ENCODE data around the gene ABCC5.
"Not testable (repeated sequence)": the region's sequence is repeated elsewhere in the genome, so short reads cannot be mapped to it uniquely, and the experiment has no call there.

ABCC5 gene

GRCh38 chr3:184017672-184018423, at the start of gene ABCC5:
ABCC5 (minus strand) TSS chr3:184017884; CDS start chr3:184014392, 3,492 bp downstream.
- no peaks in the 10 kb centered on the region for H3K9me3 ChIP-seq (ENCODE audit: control insufficient read depth, low read length)
- peaks cover 6% of the 10 kb centered on the region for H3K4me1 ChIP-seq (ENCODE audit: control insufficient read depth, insufficient read depth, low read length)
- peak within 1 kb of the TSS; percentile 100 for H3K4me3 ChIP-seq (ENCODE audit: low read length)
- no peaks in the 10 kb centered on the region for H3K36me3 ChIP-seq (ENCODE audit: control insufficient read depth, insufficient read depth, low read length)
- peak within 1 kb of the TSS; percentile 75 for H3K9ac ChIP-seq (ENCODE audit: low read length)
- no peaks in the 10 kb centered on the region for H3K27me3 ChIP-seq (ENCODE audit: control insufficient read depth, insufficient read depth, low read length)

GRCh38 chr3:184066211-184066610, 48.5 kb upstream of the ABCC5 start:
- Histone ChIP-seq H3K9me3 (ENCODE audit: control insufficient read depth, low read length) (no peaks in the 10 kb centered on the region), H3K9ac (ENCODE audit: low read length) (no peak overlapping the region), H3K36me3 (ENCODE audit: control insufficient read depth, insufficient read depth, low read length) (no peaks in the 10 kb centered on the region), H3K4me3 (ENCODE audit: low read length) (no peak overlapping the region), H3K4me1 (ENCODE audit: control insufficient read depth, insufficient read depth, low read length) (no peaks in the 10 kb centered on the region), H3K27me3 (ENCODE audit: control insufficient read depth, insufficient read depth, low read length) (no peaks in the 10 kb centered on the region)

DNA sequence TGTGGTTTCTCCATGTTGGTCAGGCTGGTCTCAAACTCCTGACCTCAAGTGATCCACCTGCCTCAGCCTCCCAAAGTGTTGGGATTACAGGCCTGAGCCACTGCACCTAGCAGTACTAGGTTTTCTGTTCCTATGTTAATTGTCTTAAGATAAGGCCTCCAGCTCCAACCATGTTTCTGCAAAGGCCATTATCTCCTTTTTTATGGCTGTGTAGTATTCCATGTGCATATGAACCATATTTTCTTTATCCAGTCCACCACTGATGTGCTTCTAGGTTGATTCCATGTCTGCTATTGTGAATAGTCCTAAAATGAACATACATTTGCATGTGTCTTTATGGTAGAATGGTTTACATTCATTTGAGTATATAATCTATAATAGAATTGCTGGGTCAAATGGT, 45.0 kb upstream of the ABCC5 start:
- H3K27me3 ChIP-seq (ENCODE audit: control insufficient read depth, insufficient read depth, low read length): no peaks in the 10 kb centered on the region
- H3K36me3 ChIP-seq (ENCODE audit: control insufficient read depth, insufficient read depth, low read length): no peaks in the 10 kb centered on the region
- no peak overlapping the region for H3K9ac ChIP-seq (ENCODE audit: low read length)
- no peaks in the 10 kb centered on the region for H3K9me3 ChIP-seq (ENCODE audit: control insufficient read depth, low read length)
- H3K4me1 ChIP-seq (ENCODE audit: control insufficient read depth, insufficient read depth, low read length): no peaks in the 10 kb centered on the region
- H3K4me3 ChIP-seq (ENCODE audit: low read length): no peak overlapping the region

- Histone ChIP-seq H3K27me3 (ENCODE audit: control insufficient read depth, insufficient read depth, low read length) (no peaks in the 10 kb centered on the region), H3K4me3 (ENCODE audit: low read length) (no peak overlapping the region), H3K9me3 (ENCODE audit: control insufficient read depth, low read length) (no peaks in the 10 kb centered on the region), H3K4me1 (ENCODE audit: control insufficient read depth, insufficient read depth, low read length) (no peaks in the 10 kb centered on the region), H3K9ac (ENCODE audit: low read length) (no peak overlapping the region), H3K36me3 (ENCODE audit: control insufficient read depth, insufficient read depth, low read length) (no peaks in the 10 kb centered on the region)
Observed at GRCh38 chr3:184059424-184059823, 41.7 kb upstream of the ABCC5 start.

DNA sequence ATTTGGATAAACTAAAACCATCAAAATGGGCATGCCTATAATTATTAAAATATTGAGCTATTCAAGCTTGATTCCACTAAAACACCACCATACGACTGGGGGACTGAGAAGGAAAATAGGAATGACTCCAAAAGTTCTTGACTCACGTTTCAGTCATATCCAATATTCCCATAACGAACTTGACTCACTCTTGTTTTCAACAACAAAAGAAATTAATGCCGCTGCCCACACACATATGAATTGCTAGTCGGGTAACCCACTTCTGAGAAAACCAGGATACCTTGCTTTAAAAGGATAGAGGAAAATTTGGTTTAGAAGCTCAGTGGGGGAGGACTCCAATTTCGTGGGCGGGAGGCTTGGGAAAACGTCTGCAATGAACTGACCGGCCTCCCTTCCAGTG, 40.3 kb upstream of the ABCC5 start:
- no peaks in the 10 kb centered on the region for H3K9me3 ChIP-seq (ENCODE audit: control insufficient read depth, low read length)
- H3K4me1 ChIP-seq (ENCODE audit: control insufficient read depth, insufficient read depth, low read length): no peaks in the 10 kb centered on the region
- no peaks in the 10 kb centered on the region for H3K27me3 ChIP-seq (ENCODE audit: control insufficient read depth, insufficient read depth, low read length)
- H3K4me3 ChIP-seq (ENCODE audit: low read length): no peak overlapping the region
- no peaks in the 10 kb centered on the region for H3K36me3 ChIP-seq (ENCODE audit: control insufficient read depth, insufficient read depth, low read length)
- no peak overlapping the region for H3K9ac ChIP-seq (ENCODE audit: low read length)

DNA sequence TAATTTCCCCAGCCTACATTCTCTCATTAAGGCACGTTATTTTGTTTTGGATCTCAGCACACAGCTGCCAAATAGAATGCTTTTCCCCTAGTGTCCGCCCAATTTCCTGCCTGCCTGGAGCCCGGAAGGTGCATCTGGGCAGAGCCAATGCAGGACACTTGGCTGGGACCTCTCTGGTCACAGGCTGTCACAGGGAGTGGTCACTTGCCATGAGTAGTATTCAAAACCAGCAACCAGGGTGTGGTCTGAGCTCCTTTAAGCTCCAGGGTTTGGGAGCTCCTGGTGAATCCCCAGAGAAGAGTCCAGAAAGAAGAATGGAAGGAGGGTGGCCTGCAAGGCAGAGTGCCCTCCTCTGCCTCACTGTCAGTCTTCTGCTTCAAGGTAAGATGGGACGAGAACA, 35.1 kb upstream of the ABCC5 start, which contains the start of gene HTR3C:
HTR3C (plus strand) TSS at position 281 of the 400 bp plus-strand sequence; CDS start at position 315, 34 bp downstream.
- no peak within 1 kb of the TSS for H3K4me3 ChIP-seq (ENCODE audit: low read length)
- H3K9me3 ChIP-seq (ENCODE audit: control insufficient read depth, low read length): no peaks in the 10 kb centered on the region
- no peak within 1 kb of the TSS for H3K9ac ChIP-seq (ENCODE audit: low read length)
- no peaks in the 10 kb centered on the region for H3K27me3 ChIP-seq (ENCODE audit: control insufficient read depth, insufficient read depth, low read length)
- H3K36me3 ChIP-seq (ENCODE audit: control insufficient read depth, insufficient read depth, low read length): no peaks in the 10 kb centered on the region
- H3K4me1 ChIP-seq (ENCODE audit: control insufficient read depth, insufficient read depth, low read length): no peaks in the 10 kb centered on the region

- H3K9me3 ChIP-seq (ENCODE audit: control insufficient read depth, low read length): no peaks in the 10 kb centered on the region
- no peak overlapping the region for H3K9ac ChIP-seq (ENCODE audit: low read length)
- no peaks in the 10 kb centered on the region for H3K27me3 ChIP-seq (ENCODE audit: control insufficient read depth, insufficient read depth, low read length)
Observed at GRCh38 chr3:184050217-184050847, 32.6 kb upstream of the ABCC5 start.

GRCh38 chr3:184045995-184046394, 28.3 kb upstream of the ABCC5 start:
- H3K27me3 ChIP-seq (ENCODE audit: control insufficient read depth, insufficient read depth, low read length): no peaks in the 10 kb centered on the region
- H3K9me3 ChIP-seq (ENCODE audit: control insufficient read depth, low read length): no peaks in the 10 kb centered on the region

More at GRCh38 chr3:184050217-184050847, 32.6 kb upstream of the ABCC5 start:
- Histone ChIP-seq H3K4me3 (ENCODE audit: low read length) (no peak overlapping the region), H3K4me1 (ENCODE audit: control insufficient read depth, insufficient read depth, low read length) (no peaks in the 10 kb centered on the region), H3K36me3 (ENCODE audit: control insufficient read depth, insufficient read depth, low read length) (no peaks in the 10 kb centered on the region)

GRCh38 chr3:184042617-184043016, 24.9 kb upstream of the ABCC5 start:
- Histone ChIP-seq H3K9ac (ENCODE audit: low read length) (no peak overlapping the region), H3K27me3 (ENCODE audit: control insufficient read depth, insufficient read depth, low read length) (no peaks in the 10 kb centered on the region)

More at GRCh38 chr3:184045995-184046394, 28.3 kb upstream of the ABCC5 start:
- no peak overlapping the region for H3K4me3 ChIP-seq (ENCODE audit: low read length)
- no peaks in the 10 kb centered on the region for H3K36me3 ChIP-seq (ENCODE audit: control insufficient read depth, insufficient read depth, low read length)
- no peak overlapping the region for H3K9ac ChIP-seq (ENCODE audit: low read length)
- no peaks in the 10 kb centered on the region for H3K4me1 ChIP-seq (ENCODE audit: control insufficient read depth, insufficient read depth, low read length)

GRCh38 chr3:184040010-184040409, 22.3 kb upstream of the ABCC5 start:
- no peaks in the 10 kb centered on the region for H3K9me3 ChIP-seq (ENCODE audit: control insufficient read depth, low read length)
- H3K4me1 ChIP-seq (ENCODE audit: control insufficient read depth, insufficient read depth, low read length): no peaks in the 10 kb centered on the region
- H3K4me3 ChIP-seq (ENCODE audit: low read length): no peak overlapping the region
- no peaks in the 10 kb centered on the region for H3K27me3 ChIP-seq (ENCODE audit: control insufficient read depth, insufficient read depth, low read length)
- no peak overlapping the region for H3K9ac ChIP-seq (ENCODE audit: low read length)
- no peaks in the 10 kb centered on the region for H3K36me3 ChIP-seq (ENCODE audit: control insufficient read depth, insufficient read depth, low read length)

More at GRCh38 chr3:184042617-184043016, 24.9 kb upstream of the ABCC5 start:
- Histone ChIP-seq H3K4me3 (ENCODE audit: low read length) (no peak overlapping the region), H3K4me1 (ENCODE audit: control insufficient read depth, insufficient read depth, low read length) (no peaks in the 10 kb centered on the region), H3K36me3 (ENCODE audit: control insufficient read depth, insufficient read depth, low read length) (no peaks in the 10 kb centered on the region), H3K9me3 (ENCODE audit: control insufficient read depth, low read length) (no peaks in the 10 kb centered on the region)

- no peaks in the 10 kb centered on the region for H3K36me3 ChIP-seq (ENCODE audit: control insufficient read depth, insufficient read depth, low read length)
- no peaks in the 10 kb centered on the region for H3K4me1 ChIP-seq (ENCODE audit: control insufficient read depth, insufficient read depth, low read length)
- H3K9ac ChIP-seq (ENCODE audit: low read length): no peak overlapping the region
- H3K4me3 ChIP-seq (ENCODE audit: low read length): no peak overlapping the region
- no peaks in the 10 kb centered on the region for H3K9me3 ChIP-seq (ENCODE audit: control insufficient read depth, low read length)
- H3K27me3 ChIP-seq (ENCODE audit: control insufficient read depth, insufficient read depth, low read length): no peaks in the 10 kb centered on the region
Observed at GRCh38 chr3:184039414-184039813, 21.7 kb upstream of the ABCC5 start.

- not testable (repeated sequence) for H3K9ac ChIP-seq (ENCODE audit: low read length); H3K36me3 ChIP-seq (ENCODE audit: control insufficient read depth, insufficient read depth, low read length); H3K4me1 ChIP-seq (ENCODE audit: control insufficient read depth, insufficient read depth, low read length); H3K9me3 ChIP-seq (ENCODE audit: control insufficient read depth, low read length); H3K4me3 ChIP-seq (ENCODE audit: low read length); H3K27me3 ChIP-seq (ENCODE audit: control insufficient read depth, insufficient read depth, low read length)
Observed at GRCh38 chr3:184038307-184038706, 20.6 kb upstream of the ABCC5 start.

Data from mucosa of stomach (tissue), 1 donor.